ENCODE data around the gene RPL12.
"Not testable (repeated sequence)": the region's sequence is repeated elsewhere in the genome, so short reads cannot be mapped to it uniquely, and the experiment has no call there.

Gene RPL12

DNA sequence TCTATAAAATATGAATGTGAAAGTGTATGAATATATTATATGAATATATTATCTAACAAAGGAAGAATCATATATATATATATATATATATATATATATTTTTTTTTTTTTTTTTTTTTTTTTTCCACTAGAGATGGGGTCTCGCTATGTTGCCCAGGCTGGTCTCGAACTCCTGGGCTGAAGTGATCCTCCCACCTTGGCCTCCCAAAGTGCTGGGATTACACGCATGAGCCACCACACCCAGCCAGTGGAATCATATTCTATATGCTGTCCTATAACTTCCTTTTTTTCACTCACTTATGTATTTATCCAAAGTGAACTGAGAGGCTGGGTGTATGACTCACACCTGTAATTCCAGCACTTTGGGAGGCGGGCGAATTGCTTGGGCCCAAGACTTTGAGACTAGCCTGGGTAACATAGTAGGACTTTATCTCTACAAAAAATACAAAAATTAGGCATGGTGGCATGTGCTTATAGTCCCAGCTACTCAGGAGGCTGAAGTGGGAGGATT lies 15.3 kb upstream of the RPL12 start:
- DNase-seq, result not testable (repeated sequence)

GRCh38 chr9:127463911-127464310 lies 12.7 kb upstream of the RPL12 start:
- DNase-seq, result no peak

DNA sequence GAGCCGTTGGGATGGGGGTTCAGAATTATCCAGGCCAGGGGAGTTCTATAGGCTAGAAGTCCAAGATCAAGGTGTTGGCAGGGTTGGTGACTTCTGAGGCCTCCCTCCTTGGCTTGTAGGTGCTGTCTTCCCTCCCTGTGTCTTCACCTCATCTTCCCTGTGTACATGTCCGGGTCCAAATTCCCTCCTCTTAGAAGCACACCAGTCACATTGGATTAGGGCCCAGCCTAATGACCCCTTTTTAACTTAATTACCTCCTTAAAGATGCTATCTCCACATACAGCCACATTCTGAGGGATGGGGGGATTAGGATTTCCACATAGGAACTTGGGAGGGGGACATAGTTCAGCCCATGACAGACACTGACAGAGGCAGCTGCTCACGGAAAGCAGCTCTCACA lies 12.2 kb upstream of the RPL12 start:
- DNase-seq, result no peak

DNA sequence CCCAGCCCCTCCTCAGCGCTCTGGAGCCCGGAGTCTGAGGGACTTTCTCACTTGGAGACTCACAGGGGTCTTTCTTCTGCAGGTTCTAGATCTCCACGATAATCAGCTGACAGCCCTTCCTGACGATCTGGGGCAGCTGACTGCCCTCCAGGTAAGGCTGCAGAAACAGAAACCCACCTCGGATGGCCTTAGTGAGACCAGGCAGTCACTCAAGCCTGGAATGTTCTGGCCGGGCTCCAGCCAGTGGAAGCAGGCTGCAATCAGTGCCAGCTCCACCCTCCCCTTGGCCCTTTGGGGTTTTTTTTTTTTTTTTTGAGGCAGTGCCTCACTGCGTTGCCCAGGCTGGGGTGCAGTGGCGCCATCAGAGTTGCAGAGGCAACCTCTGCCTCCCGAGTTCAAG lies 7.7 kb upstream of the RPL12 start:
- no peak for DNase-seq

- no peak for DNase-seq
Measured at GRCh38 chr9:127457191-127457878, 6.1 kb upstream of the RPL12 start.

DNA sequence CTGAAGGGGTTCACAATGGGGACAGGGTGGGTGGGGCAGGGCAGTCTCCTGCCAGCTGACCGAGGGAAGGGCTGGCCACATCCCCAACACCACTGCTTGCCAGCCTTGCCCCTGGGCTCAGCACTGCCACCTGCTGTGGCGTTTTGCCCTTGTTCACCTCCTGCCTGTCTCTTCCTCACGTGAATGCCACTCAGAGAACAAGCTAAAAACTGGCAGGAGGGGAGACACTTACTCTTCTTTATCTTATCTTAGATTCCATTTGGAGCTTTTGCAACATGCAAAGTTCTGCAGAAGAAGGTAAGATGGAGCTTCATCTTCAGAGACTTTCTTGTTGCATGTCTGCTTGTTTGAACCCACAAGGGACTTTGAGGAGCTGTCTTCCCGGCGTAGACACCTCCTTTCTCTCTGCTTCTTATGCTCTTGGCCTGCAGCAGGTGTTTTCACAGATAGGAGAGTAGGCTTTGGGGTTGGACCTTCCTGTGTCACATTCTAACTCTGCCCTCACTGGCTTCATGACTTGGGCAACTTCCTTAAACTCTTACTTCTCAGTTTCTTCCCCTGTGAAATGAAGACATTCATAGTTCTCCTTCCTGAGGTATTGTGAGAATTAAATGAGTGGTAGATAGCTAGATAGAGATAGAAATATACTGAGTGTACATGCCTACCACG lies 4.3 kb upstream of the RPL12 start:
- DNase-seq, result peak; percentile 50

- no peak for DNase-seq
Measured at GRCh38 chr9:127452691-127453090, 1.5 kb upstream of the RPL12 start.

- peak; percentile 72 for DNase-seq
Measured at GRCh38 chr9:127451858-127452656, 851 bp upstream of the RPL12 start.

- DNase-seq, result no peak
Measured at GRCh38 chr9:127451608-127451857, 327 bp upstream of the RPL12 start.

DNA sequence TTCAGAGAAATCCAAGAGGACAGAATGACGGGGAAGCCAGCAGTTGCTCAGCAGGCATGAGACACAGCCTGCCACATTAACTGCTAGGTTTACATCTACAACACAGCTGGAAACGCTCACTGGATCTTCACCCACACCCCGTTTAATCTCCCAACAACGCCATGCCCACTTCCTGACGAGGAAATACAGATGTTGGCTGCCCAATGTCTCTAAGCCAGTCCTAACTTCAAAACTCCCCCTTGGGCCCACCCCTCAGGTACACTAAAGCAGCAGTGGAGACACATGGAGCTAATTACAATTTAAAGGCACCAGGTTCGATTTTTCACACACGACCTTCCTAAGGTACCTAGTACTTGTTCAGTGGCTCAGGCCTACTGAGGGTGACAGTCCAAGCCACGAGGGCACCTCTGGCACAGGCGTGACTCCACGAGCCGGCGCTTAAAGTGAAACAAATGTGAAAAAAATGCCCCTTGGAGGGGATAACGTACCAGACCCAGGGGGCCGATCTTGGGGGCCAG lies 904 bp downstream of the RPL12 start:
- no peak for DNase-seq

- no peak for DNase-seq
Measured at GRCh38 chr9:127449332-127449966, 1.8 kb downstream of the RPL12 start.

DNA sequence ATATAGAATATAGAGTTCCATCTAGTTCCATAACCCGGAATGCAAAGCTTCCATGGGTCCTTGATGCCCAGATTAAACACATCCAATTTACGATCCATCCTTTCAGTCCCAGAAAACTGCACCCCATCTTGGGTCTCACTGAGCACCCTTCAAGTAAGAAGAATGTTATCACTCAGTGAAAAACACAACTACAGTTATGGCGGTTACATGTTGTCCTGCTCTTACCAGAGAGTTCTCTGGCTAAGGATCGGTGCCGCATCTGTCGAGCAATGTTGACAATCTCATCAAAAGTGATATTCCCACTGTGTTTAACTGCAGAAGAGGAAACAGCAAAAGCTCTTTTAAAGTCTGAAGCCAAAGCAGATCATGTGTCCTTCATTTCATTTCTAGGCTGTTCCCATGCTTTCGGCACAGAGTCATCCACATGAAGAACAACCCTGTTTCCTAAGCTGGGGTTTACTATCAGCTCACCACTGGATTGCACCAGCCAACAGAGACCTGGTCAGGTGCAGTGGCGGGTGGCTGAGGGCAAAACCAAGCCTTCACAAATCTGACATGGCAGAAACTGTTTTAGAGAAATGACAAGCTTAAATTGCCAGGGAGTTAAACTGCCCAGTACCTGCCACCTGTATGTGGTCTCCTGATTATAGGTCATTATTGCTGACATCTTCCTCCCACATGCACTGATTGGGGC lies 2.9 kb downstream of the RPL12 start:
- no peak for DNase-seq

GRCh38 chr9:127447416-127448111 lies 3.6 kb downstream of the RPL12 start:
- peak; percentile 44 for DNase-seq

- no peak for DNase-seq
Measured at GRCh38 chr9:127446713-127447415, 4.3 kb downstream of the RPL12 start.

DNA sequence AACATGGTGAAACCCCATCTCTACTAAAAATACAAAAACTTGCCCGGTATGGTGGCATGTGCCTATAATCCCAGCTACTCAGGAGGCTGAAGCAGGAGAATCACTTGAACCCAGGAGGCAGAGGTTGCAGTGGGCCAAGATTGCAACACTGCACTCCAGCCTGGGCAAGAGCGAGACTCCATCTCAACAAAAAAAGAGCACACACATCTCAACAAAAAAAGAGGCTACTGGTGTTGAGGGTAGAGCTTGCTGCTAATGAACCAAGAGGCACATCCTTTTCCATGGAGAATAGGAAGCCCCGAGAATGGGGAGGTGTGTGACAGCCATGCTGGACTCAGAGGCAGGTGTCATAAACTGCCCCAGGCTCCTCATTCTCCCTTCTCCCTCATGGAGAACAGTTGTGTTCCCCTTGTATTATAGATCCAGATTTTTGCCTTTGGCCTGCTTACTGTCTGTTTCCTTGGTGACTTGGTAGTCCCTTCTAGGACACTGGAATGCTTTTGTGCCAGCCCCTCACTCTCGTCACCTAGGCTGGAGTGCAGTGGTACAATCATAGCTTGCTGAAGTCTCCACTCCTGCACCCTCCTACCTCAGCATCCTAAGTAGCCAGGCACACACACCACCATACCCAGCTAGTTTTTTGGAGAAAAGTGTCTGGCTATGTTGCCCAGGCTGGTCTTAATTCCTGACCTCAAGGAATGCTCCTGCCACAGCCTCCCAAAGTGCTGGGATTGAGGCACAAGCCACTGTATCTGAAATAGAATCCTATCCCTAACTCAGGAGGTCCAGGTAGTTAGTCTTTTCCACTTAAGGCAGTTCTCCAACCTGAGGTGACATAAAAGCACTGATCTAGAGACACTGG lies 5.1 kb downstream of the RPL12 start:
- peak; percentile 59 for DNase-seq

GRCh38 chr9:127444921-127445850 lies 6.0 kb downstream of the RPL12 start:
- peak; percentile 54 for DNase-seq

- DNase-seq, result peak; percentile 57
Measured at GRCh38 chr9:127444283-127444920, 6.8 kb downstream of the RPL12 start.

DNA sequence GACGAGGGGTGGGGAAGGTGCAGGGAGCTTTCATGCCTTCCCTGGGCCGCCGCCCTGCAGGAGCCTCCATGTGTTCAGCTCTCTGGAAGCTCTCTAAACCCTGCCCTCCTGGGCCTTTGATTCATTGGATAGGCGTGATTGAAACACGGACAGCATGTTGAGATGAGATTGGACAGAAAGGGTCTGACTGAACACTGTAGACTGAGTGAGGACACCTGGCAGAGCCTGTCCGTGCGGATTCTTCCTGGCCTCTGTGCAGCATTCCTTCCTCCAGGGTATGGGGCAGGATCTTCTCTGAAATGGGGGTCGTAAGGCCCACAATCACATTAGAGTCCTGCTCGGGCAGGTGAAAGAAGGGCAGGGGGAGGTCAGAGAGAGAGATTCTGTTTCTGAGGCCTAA lies 12.8 kb downstream of the RPL12 start:
- no peak for DNase-seq
